ENCODE results near the gene AQR. TPM values are rescaled to one million over a fixed set of nuclear protein-coding genes. Genes with fewer than 3 reads are reported as not detected.

The AQR gene
- total and polyA plus RNA-seq, 2 of the 4 experiments (the other 2 are of a cell fraction): 17.9 to 29.6 TPM

- WGBS, 2 experiments (ENCODE audit: extremely low coverage in 2 of 2, insufficient read length in 1 of 2): no CpG with 5 or more reads among the region's 5 CpGs
- Histone ChIP-seq H4K91ac (ENCODE audit: insufficient read depth, low read depth, low read length) (no peak overlapping the region), H2BK15ac (ENCODE audit: low read depth, low read length) (0 out of 3 replicates have a peak overlapping the region, but pooled peaks have one; percentile 33), H4K8ac (ENCODE audit: low read depth in 2 of 2, low read length in 2 of 2) (no peak overlapping the region), H2BK20ac (ENCODE audit: low read depth, low read length) (no peak overlapping the region), H3K27me3 (ENCODE audit: control insufficient read depth, insufficient read depth, low read length) (no peaks in the 10 kb centered on the region), H2AK9ac (replicated peaks; ENCODE audit: low read depth, low read length, poor library complexity) (no peak overlapping the region), H3K18ac (ENCODE audit: low read depth, low read length) (no peak overlapping the region), H3K4ac (ENCODE audit: low read depth, low read length) (no peak overlapping the region), H2AK5ac (ENCODE audit: low read depth, low read length) (no peak overlapping the region), H4K20me1 (ENCODE audit: insufficient read depth, low read length) (no peaks in the 10 kb centered on the region), H3K23ac (ENCODE audit: low read depth, low read length) (no peak overlapping the region), H3K27ac (ENCODE audit: insufficient read depth, low read length) (no peak overlapping the region), H3K9me3 (ENCODE audit: control insufficient read depth, insufficient read depth, low read length) (no peaks in the 10 kb centered on the region), H3K9me1 (ENCODE audit: insufficient read depth, low read length) (no peaks in the 10 kb centered on the region; the same call in 1 of the 2 replicates), H3K9ac (ENCODE audit: low read depth, low read length) (no peak overlapping the region), H4K5ac (ENCODE audit: low read depth, low read length) (no peak overlapping the region), H3K4me3 (ENCODE audit: insufficient read depth, low read depth, low read length) (no peak overlapping the region), H2BK120ac (ENCODE audit: low read depth, low read length) (no peak overlapping the region), H3K79me1 (ENCODE audit: low read depth in 1 of 2, low read length in 2 of 2) (no peaks in the 10 kb centered on the region), H3K4me1 (ENCODE audit: control insufficient read depth, insufficient read depth, low read length) (no peaks in the 10 kb centered on the region), H3K36me3 (ENCODE audit: control insufficient read depth, insufficient read depth, low read length) (no peaks in the 10 kb centered on the region), H2AFZ (replicated peaks; ENCODE audit: low read length, poor library complexity) (no peak overlapping the region), H2BK5ac (ENCODE audit: low read depth, low read length, poor library complexity, severe bottlenecking) (no peak overlapping the region), H3K14ac (replicated peaks; ENCODE audit: low read depth, low read length) (no peak overlapping the region), H3K56ac (ENCODE audit: extremely low read depth, insufficient read depth, low read length) (no peak overlapping the region), H3K4me2 (ENCODE audit: low read depth, low read length) (no peak overlapping the region)
- dilution Hi-C loops (cut with HindIII; ENCODE audit: low sequenced_read_pairs, unreplicated experiment) (no loop called here), in situ Hi-C loops (cut with MboI; ENCODE audit: low sequenced_read_pairs) (no loop called here), intact Hi-C loops (cut with micrococcal nuclease) (no loop called here)
- no peak for DNase-seq
- ATAC-seq (ENCODE audit: low read depth): no peak
- TF ChIP-seq BHLHE40 (IDR thresholded peaks at IDR 0.05; ENCODE audit: low read depth, low read length): no peak
- no peak for TF ChIP-seq MAZ (IDR thresholded peaks at IDR 0.05; ENCODE audit: borderline replicate concordance, low read depth, low read length)
- TF ChIP-seq MXI1 (IDR thresholded peaks at IDR 0.05; ENCODE audit: borderline replicate concordance, low read depth, low read length): no peak
- no peak for TF ChIP-seq NFE2L2 (IDR thresholded peaks at IDR 0.05; ENCODE audit: low read depth, low read length)
- no peak for TF ChIP-seq USF2 (IDR thresholded peaks at IDR 0.05; ENCODE audit: low read depth, low read length)
- no peak for TF ChIP-seq MAFK (IDR thresholded peaks at IDR 0.05; ENCODE audit: low read depth, low read length)
- TF ChIP-seq, protein P1, sequence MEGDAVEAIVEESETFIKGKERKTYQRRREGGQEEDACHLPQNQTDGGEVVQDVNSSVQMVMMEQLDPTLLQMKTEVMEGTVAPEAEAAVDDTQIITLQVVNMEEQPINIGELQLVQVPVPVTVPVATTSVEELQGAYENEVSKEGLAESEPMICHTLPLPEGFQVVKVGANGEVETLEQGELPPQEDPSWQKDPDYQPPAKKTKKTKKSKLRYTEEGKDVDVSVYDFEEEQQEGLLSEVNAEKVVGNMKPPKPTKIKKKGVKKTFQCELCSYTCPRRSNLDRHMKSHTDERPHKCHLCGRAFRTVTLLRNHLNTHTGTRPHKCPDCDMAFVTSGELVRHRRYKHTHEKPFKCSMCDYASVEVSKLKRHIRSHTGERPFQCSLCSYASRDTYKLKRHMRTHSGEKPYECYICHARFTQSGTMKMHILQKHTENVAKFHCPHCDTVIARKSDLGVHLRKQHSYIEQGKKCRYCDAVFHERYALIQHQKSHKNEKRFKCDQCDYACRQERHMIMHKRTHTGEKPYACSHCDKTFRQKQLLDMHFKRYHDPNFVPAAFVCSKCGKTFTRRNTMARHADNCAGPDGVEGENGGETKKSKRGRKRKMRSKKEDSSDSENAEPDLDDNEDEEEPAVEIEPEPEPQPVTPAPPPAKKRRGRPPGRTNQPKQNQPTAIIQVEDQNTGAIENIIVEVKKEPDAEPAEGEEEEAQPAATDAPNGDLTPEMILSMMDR (conservative IDR thresholded peaks at IDR 0.05; ENCODE audit: low read depth, low read length): no peak
- no peak for TF ChIP-seq SMC3 (IDR thresholded peaks at IDR 0.05; ENCODE audit: low read depth, low read length)
- no peak for TF ChIP-seq FOS (IDR thresholded peaks at IDR 0.05; ENCODE audit: low read depth, low read length)
- TF ChIP-seq RFX5 (IDR thresholded peaks at IDR 0.05; ENCODE audit: low read depth, low read length): no peak
- CTCF ChIA-PET: no interaction called here
- BruUV-seq (replicated peaks): no TSS peak
- POLR2A ChIA-PET (ENCODE audit: unreplicated experiment): no interaction called here
These were observed 141.2 kb downstream of the AQR start for GRCh38 chr15:34828145-34828911.

All from IMR-90 (cell line).